Esophagus muscularis mucosa (tissue), 4 donors: Measurements from ENCODE around the gene TEAD1. TPM values are rescaled to one million over a fixed set of nuclear protein-coding genes. Genes with fewer than 3 reads are reported as not detected.

Experiments used
- DNase-seq: peaks from one replicate; pipeline ENCODE4 v3.0.0-alpha.2; 2017; ENCODE audit errors: extremely low spot score
- H3K27ac ChIP-seq, 4 donors: fragments of 200-600 bp; sonication (generic); replicated peaks in 1 of 4; 1 replicate in 3 of 4; 2 replicates in 1 of 4; pipeline ENCODE4 v1.5.1; 2016 to 2019; ENCODE audit warnings: mild to moderate bottlenecking in 1 of 4
- H3K27me3 ChIP-seq, 4 donors: fragments of 200-600 bp; sonication (generic); one replicate each; pipeline versions ENCODE4 v1.5.1 to v1.6.0; 2016 to 2019
- H3K36me3 ChIP-seq, 4 donors: fragments of 200-600 bp; sonication (generic); one replicate each; pipeline ENCODE4 v1.5.1; 2016 to 2019
- H3K4me1 ChIP-seq, 4 donors: fragments of 200-600 bp; sonication (generic); one replicate each; pipeline ENCODE4 v1.5.1; 2016 to 2019
- H3K4me3 ChIP-seq, 4 donors: fragments of 200-600 bp; sonication (generic); 1 replicate in 2 of 4; 2 replicates in 2 of 4; pipeline ENCODE4 v1.5.1; 2016 to 2019; ENCODE audit warnings: mild to moderate bottlenecking in 4 of 4, moderate library complexity in 1 of 4
- H3K9me3 ChIP-seq, 4 donors: fragments of 200-600 bp; sonication (generic); 1 replicate in 3 of 4; 2 replicates in 1 of 4; pipeline ENCODE4 v1.5.1; 2016 to 2019
- EP300 ChIP-seq: sonication (generic); formaldehyde crosslinking; IDR thresholded peaks from one replicate; pipeline ENCODE4 v1.6.1; 2017; ENCODE audit warnings: antibody characterized with exemption
- POLR2A ChIP-seq: fragments of 450-650 bp; IDR thresholded peaks from one replicate; pipeline ENCODE4 v1.6.1; 2017; ENCODE audit warnings: antibody characterized with exemption, moderate library complexity, mild to moderate bottlenecking, low read depth
- POLR2AphosphoS5 ChIP-seq, 2 donors: sonication (generic); formaldehyde crosslinking; IDR thresholded peaks; one replicate each; pipeline ENCODE4 v1.6.1; 2017; ENCODE audit warnings: antibody characterized with exemption in 2 of 2
- WGBS: methylation state at CpG from one replicate; pipeline ENCODE4 v1.1.5; 2018; 5-methylcytosine and 5-hydroxymethylcytosine counted together
- intact Hi-C: fragments of 100-400 bp; cut with DNase I; formaldehyde crosslinking; loops from one replicate; pipeline ENCODE4 v1.15.1; 2023
- total RNA-seq, 4 donors: library from RNA; depleted of rRNA; stranded (reverse); fragments of >200 nt; gene quantifications; one replicate each; pipeline versions ENCODE4 v1.1.0 to v1.2.1, GENCODE V29; 2016
- TF ChIP-seq, protein P1 (sequence below), 3 experiments: fragments of 200-600 bp in 2 of 3; fragments of 450-650 bp in 1 of 3; sonication (generic) in 2 of 3; IDR thresholded peaks; one replicate each; pipeline ENCODE4 v1.5.1; 2017 to 2019; ENCODE audit warnings: antibody characterized with exemption in 3 of 3, mild to moderate bottlenecking in 2 of 3, moderate library complexity in 1 of 3

TEAD1 gene
- total RNA-seq, 4 donors from 2014 or later = 147 to 307 (median 232) TPM

GRCh38 chr11:12745787-12746186, 71.6 kb downstream of the TEAD1 start:
- Histone ChIP-seq H3K4me1 (peaks cover 43 to 62% (median 49%) of the 10 kb centered on the region in 4 donors), H3K4me3 (no peak overlapping the region), H3K36me3 (no peaks in the 10 kb centered on the region), H3K27ac (no peak overlapping the region), H3K9me3 (no peaks in the 10 kb centered on the region), H3K27me3 (no peaks in the 10 kb centered on the region)
- DNase-seq = no peak
- TF ChIP-seq, protein P1, sequence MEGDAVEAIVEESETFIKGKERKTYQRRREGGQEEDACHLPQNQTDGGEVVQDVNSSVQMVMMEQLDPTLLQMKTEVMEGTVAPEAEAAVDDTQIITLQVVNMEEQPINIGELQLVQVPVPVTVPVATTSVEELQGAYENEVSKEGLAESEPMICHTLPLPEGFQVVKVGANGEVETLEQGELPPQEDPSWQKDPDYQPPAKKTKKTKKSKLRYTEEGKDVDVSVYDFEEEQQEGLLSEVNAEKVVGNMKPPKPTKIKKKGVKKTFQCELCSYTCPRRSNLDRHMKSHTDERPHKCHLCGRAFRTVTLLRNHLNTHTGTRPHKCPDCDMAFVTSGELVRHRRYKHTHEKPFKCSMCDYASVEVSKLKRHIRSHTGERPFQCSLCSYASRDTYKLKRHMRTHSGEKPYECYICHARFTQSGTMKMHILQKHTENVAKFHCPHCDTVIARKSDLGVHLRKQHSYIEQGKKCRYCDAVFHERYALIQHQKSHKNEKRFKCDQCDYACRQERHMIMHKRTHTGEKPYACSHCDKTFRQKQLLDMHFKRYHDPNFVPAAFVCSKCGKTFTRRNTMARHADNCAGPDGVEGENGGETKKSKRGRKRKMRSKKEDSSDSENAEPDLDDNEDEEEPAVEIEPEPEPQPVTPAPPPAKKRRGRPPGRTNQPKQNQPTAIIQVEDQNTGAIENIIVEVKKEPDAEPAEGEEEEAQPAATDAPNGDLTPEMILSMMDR (IDR thresholded peaks at IDR 0.05) = no peak
- TF ChIP-seq POLR2A (no peak), POLR2AphosphoS5 (IDR thresholded peaks at IDR 0.05) (no peak), EP300 (no peak)
- 70% methylated on average over 3 of the region's 3 CpGs for WGBS
- intact Hi-C loops = no loop called here

GRCh38 chr11:12746593-12747097, 72.4 kb downstream of the TEAD1 start:
- 54% methylated on average over 6 of the region's 6 CpGs for WGBS
- peaks cover 43 to 61% (median 51%) of the 10 kb centered on the region in 4 donors for H3K4me1 ChIP-seq

DNA sequence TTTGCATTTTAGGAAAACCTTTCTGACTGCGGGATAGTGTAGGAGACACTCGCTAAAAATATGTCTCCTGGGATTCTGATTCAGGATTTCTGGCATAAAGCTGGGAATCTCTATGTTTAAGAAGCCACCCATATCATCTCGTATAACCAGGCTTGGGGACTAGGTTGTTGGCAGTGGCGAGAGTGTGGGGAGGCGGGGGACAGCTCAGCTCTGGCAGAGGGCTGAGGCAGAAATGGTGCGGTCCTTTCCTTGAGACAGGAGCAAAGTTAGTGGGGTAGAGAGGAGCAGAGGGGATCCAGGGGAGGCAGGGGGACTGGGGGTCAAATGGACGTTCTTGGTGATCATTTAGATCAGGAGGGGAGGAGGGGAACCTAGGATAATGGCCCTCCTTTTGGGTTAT, 74.3 kb downstream of the TEAD1 start:
- Histone ChIP-seq H3K4me3 (no peak overlapping the region), H3K27ac (no peak overlapping the region), H3K36me3 (no peaks in the 10 kb centered on the region), H3K9me3 (no peaks in the 10 kb centered on the region), H3K4me1 (peaks cover 42 to 61% (median 49%) of the 10 kb centered on the region in 4 donors), H3K27me3 (no peaks in the 10 kb centered on the region)
- DNase-seq = no peak
- 90% methylated on average over 7 of the region's 7 CpGs for WGBS
- TF ChIP-seq, protein P1 (IDR thresholded peaks at IDR 0.05) = no peak
- intact Hi-C loops = no loop called here

More at GRCh38 chr11:12746593-12747097, 72.4 kb downstream of the TEAD1 start:
- H3K36me3 ChIP-seq = no peaks in the 10 kb centered on the region
- H3K9me3 ChIP-seq = no peaks in the 10 kb centered on the region
- intact Hi-C loops = no loop called here
- no peak overlapping the region for H3K4me3 ChIP-seq
- TF ChIP-seq POLR2AphosphoS5 (IDR thresholded peaks at IDR 0.05) = no peak
- H3K27me3 ChIP-seq = no peaks in the 10 kb centered on the region
- peak overlapping the region in 2 of 4 donors; percentile 20 to 23 for H3K27ac ChIP-seq
- no peak for DNase-seq

- no peaks in the 10 kb centered on the region for H3K27me3 ChIP-seq
- intact Hi-C loops = no loop called here
- no peak overlapping the region for H3K4me3 ChIP-seq
- H3K9me3 ChIP-seq = no peaks in the 10 kb centered on the region
- H3K36me3 ChIP-seq = no peaks in the 10 kb centered on the region
- peaks cover 40 to 67% (median 49%) of the 10 kb centered on the region in 4 donors for H3K4me1 ChIP-seq
- no peak for TF ChIP-seq EP300
- TF ChIP-seq POLR2AphosphoS5 (IDR thresholded peaks at IDR 0.05) = no peak
- TF ChIP-seq, protein P1 (IDR thresholded peaks at IDR 0.05) = no peak
- no peak for TF ChIP-seq POLR2A
- H3K27ac ChIP-seq = no peak overlapping the region
- no peak for DNase-seq
- 92% methylated on average over 6 of the region's 6 CpGs for WGBS
Observed at GRCh38 chr11:12749442-12749841, 75.2 kb downstream of the TEAD1 start.

DNA sequence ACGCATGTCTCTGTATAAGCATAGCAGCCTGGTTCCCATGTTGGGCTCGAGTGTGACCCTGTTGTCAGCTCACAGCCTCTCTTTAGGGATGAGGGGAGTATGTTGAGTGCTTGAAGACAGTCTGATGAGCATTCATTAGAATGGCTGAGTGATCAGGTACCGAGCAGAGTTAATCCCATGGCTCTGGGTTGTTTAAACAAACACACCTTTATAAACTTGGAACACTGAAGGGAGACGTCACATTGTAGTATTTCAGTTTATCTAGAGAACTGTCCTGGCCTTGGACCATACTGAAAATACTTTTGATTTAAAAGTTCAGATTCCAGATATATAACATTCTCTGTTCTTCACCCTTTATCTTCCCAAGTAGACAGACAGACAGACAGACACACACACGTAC, 76.0 kb downstream of the TEAD1 start:
- Histone ChIP-seq H3K27ac (peak overlapping the region in 1 of 4 donors; percentile 8), H3K9me3 (no peaks in the 10 kb centered on the region), H3K36me3 (no peaks in the 10 kb centered on the region), H3K4me1 (peaks cover 36 to 66% (median 45%) of the 10 kb centered on the region in 4 donors), H3K4me3 (no peak overlapping the region), H3K27me3 (no peaks in the 10 kb centered on the region)
- DNase-seq = no peak
- intact Hi-C loops = no loop called here
- TF ChIP-seq EP300 (no peak), POLR2AphosphoS5 (IDR thresholded peaks at IDR 0.05) (no peak), POLR2A (no peak)
- TF ChIP-seq, protein P1 (IDR thresholded peaks at IDR 0.05) = no peak
- WGBS = 50% methylated on average over 5 of the region's 5 CpGs
